Endothelial cell (in vitro differentiated cells): ENCODE results near the gene PPP1R9B. TPM values are rescaled to one million over a fixed set of nuclear protein-coding genes. Genes with fewer than 3 reads are reported as not detected.
A peak's percentile ranks its signal among the peaks of the same experiment; 100 is the strongest.

Experiments
- DNase-seq: peaks from one replicate; pipeline ENCODE4 v3.0.0; 2021; ENCODE audit warnings: low spot score
- H3K27ac Mint-ChIP-seq: one replicate; pipeline ENCODE4 v1.8.0; 2021; ENCODE audit warnings: mixed read lengths, inconsistent platforms; ENCODE audit not compliant: unreplicated experiment
- H3K27me3 Mint-ChIP-seq: one replicate; pipeline ENCODE4 v1.8.0; 2021; ENCODE audit warnings: mild to moderate bottlenecking, moderate library complexity, mixed read lengths, inconsistent platforms; ENCODE audit not compliant: unreplicated experiment
- H3K36me3 Mint-ChIP-seq: one replicate; pipeline ENCODE4 v1.8.0; 2021; ENCODE audit warnings: mild to moderate bottlenecking, low read depth, mixed read lengths, inconsistent platforms; ENCODE audit not compliant: unreplicated experiment
- H3K4me1 Mint-ChIP-seq: one replicate; pipeline ENCODE4 v1.8.0; 2021; ENCODE audit warnings: mild to moderate bottlenecking, mixed read lengths, inconsistent platforms; ENCODE audit not compliant: unreplicated experiment
- H3K4me3 Mint-ChIP-seq: one replicate; pipeline ENCODE4 v1.8.0; 2021; ENCODE audit warnings: mild to moderate bottlenecking, mixed read lengths, inconsistent platforms; ENCODE audit not compliant: unreplicated experiment
- H3K9me3 Mint-ChIP-seq: one replicate; pipeline ENCODE4 v1.8.0; 2021; ENCODE audit warnings: mixed read lengths, inconsistent platforms; ENCODE audit not compliant: unreplicated experiment
- CTCF ChIP-seq: fragments of 200-600 bp; sonication (generic); IDR thresholded peaks from one replicate; pipeline ENCODE4 v1.5.0; 2021; ENCODE audit warnings: antibody characterized with exemption; ENCODE audit not compliant: unreplicated experiment
- total RNA-seq: library from RNA; stranded (reverse); fragmentation: NEBNext Ultra II Directional; extraction: Animal tissue kit (Norgen Biotek cat#: 25700); gene quantifications from one replicate; pipeline ENCODE4 v1.2.1, GENCODE V29; 2021; ENCODE audit not compliant: unreplicated experiment

PPP1R9B gene
- total RNA-seq, 1 donor from 2014 or later = 101 TPM

GRCh38 chr17:50162466-50163254 lies 12.2 kb upstream of the PPP1R9B start:
- Mint-ChIP-seq H3K36me3 (peaks cover 4% of the 10 kb centered on the region), H3K27me3 (peaks cover 8% of the 10 kb centered on the region), H3K4me1 (peaks cover 17% of the 10 kb centered on the region), H3K27ac (peak overlapping the region; percentile 7), H3K4me3 (no peak overlapping the region), H3K9me3 (no peaks in the 10 kb centered on the region)
- no peak for TF ChIP-seq CTCF
- no peak for DNase-seq

- H3K36me3 Mint-ChIP-seq = peaks cover 4% of the 10 kb centered on the region
- H3K27me3 Mint-ChIP-seq = peaks cover 8% of the 10 kb centered on the region
Measured at GRCh38 chr17:50161911-50162288, 11.4 kb upstream of the PPP1R9B start.

GRCh38 chr17:50161023-50161910 lies 10.8 kb upstream of the PPP1R9B start:
- H3K27me3 Mint-ChIP-seq = peaks cover 8% of the 10 kb centered on the region
- DNase-seq = peak; percentile 98
- peak overlapping the region; percentile 89 for H3K4me3 Mint-ChIP-seq
- TF ChIP-seq CTCF = peak; percentile 86
- no peaks in the 10 kb centered on the region for H3K9me3 Mint-ChIP-seq
- peaks cover 4% of the 10 kb centered on the region for H3K36me3 Mint-ChIP-seq
- H3K27ac Mint-ChIP-seq = peak overlapping the region; percentile 45
- peaks cover 17% of the 10 kb centered on the region for H3K4me1 Mint-ChIP-seq

More at GRCh38 chr17:50161911-50162288, 11.4 kb upstream of the PPP1R9B start:
- TF ChIP-seq CTCF = no peak
- Mint-ChIP-seq H3K4me1 (peaks cover 17% of the 10 kb centered on the region), H3K9me3 (no peaks in the 10 kb centered on the region), H3K4me3 (no peak overlapping the region), H3K27ac (peak overlapping the region; percentile 45)
- no peak for DNase-seq

GRCh38 chr17:50157891-50158290 lies 7.4 kb upstream of the PPP1R9B start:
- DNase-seq = no peak
- Mint-ChIP-seq H3K27ac (no peak overlapping the region), H3K36me3 (no peaks in the 10 kb centered on the region), H3K27me3 (no peaks in the 10 kb centered on the region), H3K4me1 (peaks cover 19% of the 10 kb centered on the region), H3K4me3 (no peak overlapping the region), H3K9me3 (no peaks in the 10 kb centered on the region)
- no peak for TF ChIP-seq CTCF
